Measurements from ENCODE around the gene ZNF783. TPM values are rescaled to one million over a fixed set of nuclear protein-coding genes. Genes with fewer than 3 reads are reported as not detected.

The ZNF783 gene
- polyA plus RNA-seq, 2 of the 4 experiments (the other 2 are of a cell fraction) = 7.4 to 8.0 TPM

DNA sequence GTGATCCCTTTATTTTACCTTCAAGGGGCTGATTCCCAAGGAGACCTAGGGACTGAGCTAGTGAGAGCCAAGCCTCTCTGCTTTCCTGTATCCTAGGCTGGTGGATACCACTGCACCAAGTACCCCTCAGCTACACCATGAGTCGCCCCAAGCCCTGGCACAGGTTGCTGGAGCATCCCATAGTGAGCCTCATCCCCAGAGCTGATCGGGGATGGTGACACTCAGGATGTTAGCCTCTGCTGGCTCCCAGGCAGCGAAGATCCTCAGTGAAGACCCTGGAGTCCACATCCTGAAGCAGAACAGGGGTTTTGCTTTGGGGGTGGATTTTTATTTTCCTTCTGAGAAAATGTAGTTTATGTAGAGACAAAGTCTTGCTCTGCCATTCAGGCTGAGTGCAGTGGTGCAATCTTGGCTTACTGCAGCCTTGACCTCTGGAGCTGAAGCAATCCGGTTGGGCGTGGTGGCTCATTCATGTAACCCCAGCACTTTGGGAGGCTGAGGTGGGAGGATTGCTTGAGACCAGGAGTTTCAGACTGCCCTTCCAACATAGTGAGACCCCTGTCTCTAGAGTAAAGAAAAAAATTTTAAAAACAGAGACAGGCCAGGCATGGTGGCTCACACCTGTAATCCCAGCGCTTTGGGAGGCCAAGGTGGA is 35.0 kb upstream of the ZNF783 start:
- FAIRE-seq (no peak), DNase-seq (ENCODE audit: low read depth in 1 of 2, low spot score in 1 of 2) (no peak), ATAC-seq (peak in 1 of 2 experiments; percentile 7; a peak in 1 of 6 replicates)
- no peak overlapping the region for H3K4me2 ChIP-seq
- no peak overlapping the region for H3K27ac ChIP-seq
- ChIA-PET POLR2A (no interaction called here), CTCF (interaction anchor here (1.1 to 1.4 kb wide), 2 partner anchors 12 to 17 kb away, joined by 3 to 7 read pairs; no protein-coding TSS in a partner anchor)
- WGBS (ENCODE audit: missing lambda C conversion rate) = 86% methylated on average over 5 of the region's 6 CpGs
- H3K9me3 ChIP-seq = no peaks in the 10 kb centered on the region
- no peaks in the 10 kb centered on the region for H3K4me1 ChIP-seq
- TF ChIP-seq KDM5A (IDR thresholded peaks at IDR 0.05) (no peak), TP53 (CRISPR knock-in tag; IDR thresholded peaks at IDR 0.05) (no peak), EHF (CRISPR knock-in tag; IDR thresholded peaks at IDR 0.05) (no peak), GATA3 (IDR thresholded peaks at IDR 0.05; ENCODE audit: borderline replicate concordance) (no peak), POLR2AphosphoS2 (conservative IDR thresholded peaks at IDR 0.05; ENCODE audit: low read length) (no peak), RAD21 (conservative IDR thresholded peaks at IDR 0.05 in 1 of 2, IDR thresholded peaks at IDR 0.05 in 1 of 2) (no peak), RFX5 (IDR thresholded peaks at IDR 0.05) (no peak), HOXA7 (CRISPR knock-in tag; IDR thresholded peaks at IDR 0.05) (no peak), JUNB (IDR thresholded peaks at IDR 0.05) (no peak), CHD2 (IDR thresholded peaks at IDR 0.05; ENCODE audit: low read length, partially characterized antibody) (no peak), HDAC2 (IDR thresholded peaks at IDR 0.05) (no peak), TFCP2L1 (CRISPR knock-in tag; IDR thresholded peaks at IDR 0.05) (no peak), CBX8 (IDR thresholded peaks at IDR 0.05) (no peak), EHMT2 (IDR thresholded peaks at IDR 0.05; ENCODE audit: low read depth) (no peak), CEBPB (IDR thresholded peaks at IDR 0.05) (no peak), ZSCAN20 (CRISPR knock-in tag; IDR thresholded peaks at IDR 0.05) (no peak), SMC3 (IDR thresholded peaks at IDR 0.05) (no peak)
- TF ChIP-seq, protein P1, sequence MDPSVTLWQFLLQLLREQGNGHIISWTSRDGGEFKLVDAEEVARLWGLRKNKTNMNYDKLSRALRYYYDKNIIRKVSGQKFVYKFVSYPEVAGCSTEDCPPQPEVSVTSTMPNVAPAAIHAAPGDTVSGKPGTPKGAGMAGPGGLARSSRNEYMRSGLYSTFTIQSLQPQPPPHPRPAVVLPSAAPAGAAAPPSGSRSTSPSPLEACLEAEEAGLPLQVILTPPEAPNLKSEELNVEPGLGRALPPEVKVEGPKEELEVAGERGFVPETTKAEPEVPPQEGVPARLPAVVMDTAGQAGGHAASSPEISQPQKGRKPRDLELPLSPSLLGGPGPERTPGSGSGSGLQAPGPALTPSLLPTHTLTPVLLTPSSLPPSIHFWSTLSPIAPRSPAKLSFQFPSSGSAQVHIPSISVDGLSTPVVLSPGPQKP (IDR thresholded peaks at IDR 0.05; ENCODE audit: low read depth, low read length) = no peak
- TF ChIP-seq, protein P2, sequence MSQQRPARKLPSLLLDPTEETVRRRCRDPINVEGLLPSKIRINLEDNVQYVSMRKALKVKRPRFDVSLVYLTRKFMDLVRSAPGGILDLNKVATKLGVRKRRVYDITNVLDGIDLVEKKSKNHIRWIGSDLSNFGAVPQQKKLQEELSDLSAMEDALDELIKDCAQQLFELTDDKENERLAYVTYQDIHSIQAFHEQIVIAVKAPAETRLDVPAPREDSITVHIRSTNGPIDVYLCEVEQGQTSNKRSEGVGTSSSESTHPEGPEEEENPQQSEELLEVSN (IDR thresholded peaks at IDR 0.05; ENCODE audit: borderline replicate concordance, low read depth) = no peak
- H3K4me3 ChIP-seq = no peak overlapping the region

DNA sequence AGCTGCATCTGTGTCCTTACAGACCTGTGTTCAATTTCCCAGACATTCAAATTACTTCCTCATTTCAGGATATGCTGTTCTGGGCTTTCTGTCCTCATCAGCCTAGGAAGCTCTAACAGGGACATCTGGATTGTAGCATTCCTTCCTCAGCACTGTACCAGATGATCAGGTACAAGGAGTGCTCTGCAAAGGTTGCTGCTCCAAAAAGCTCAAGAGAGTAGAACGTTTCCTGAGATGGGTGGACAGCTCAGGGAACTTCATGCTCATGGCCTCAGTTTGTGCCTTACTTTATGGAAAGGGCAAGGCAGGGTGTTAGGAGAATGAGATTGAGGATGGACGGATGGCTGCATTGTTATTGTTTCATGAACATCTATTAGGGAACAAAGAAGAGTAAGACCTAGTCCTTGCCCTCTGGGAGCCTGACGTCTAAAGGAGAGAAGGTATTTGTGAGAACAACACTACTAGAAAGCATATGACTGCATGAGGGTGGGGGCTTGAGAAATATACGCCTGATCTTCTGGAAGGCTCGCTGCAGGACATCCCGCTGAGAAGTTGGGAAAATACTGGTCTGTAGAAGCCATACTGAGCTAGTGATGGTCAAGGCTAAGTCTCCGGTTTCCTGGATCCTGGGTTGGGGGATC is 33.0 kb upstream of the ZNF783 start:
- WGBS (ENCODE audit: missing lambda C conversion rate) = 59% methylated on average over 7 of the region's 7 CpGs
- CTCF ChIA-PET = interaction anchor here (0.6 to 2.3 kb wide), 5 partner anchors 10 to 82 kb away, joined by 3 to 11 read pairs (median 3); partner anchors contain the start of genes ZNF282 and ZNF398
- ATAC-seq (peak; percentile 16 to 35; a peak in 3 of 6 replicates), DNase-seq (ENCODE audit: low read depth in 1 of 2, low spot score in 1 of 2) (no peak), FAIRE-seq (no peak)
- Histone ChIP-seq H3K4me1 (peaks cover 9% of the 10 kb centered on the region), H3K27ac (no peak overlapping the region), H3K4me3 (no peak overlapping the region), H3K9me3 (no peaks in the 10 kb centered on the region), H3K4me2 (no peak overlapping the region)
- POLR2A ChIA-PET = interaction anchor here (1.0 to 1.2 kb wide), 2 partner anchors 11 to 34 kb away, joined by 3 read pairs; partner anchors contain the start of gene ZNF282
- TF ChIP-seq HDAC2 (IDR thresholded peaks at IDR 0.05) = no peak
- TF ChIP-seq KDM5A (IDR thresholded peaks at IDR 0.05) = no peak
- TF ChIP-seq, protein P3, sequence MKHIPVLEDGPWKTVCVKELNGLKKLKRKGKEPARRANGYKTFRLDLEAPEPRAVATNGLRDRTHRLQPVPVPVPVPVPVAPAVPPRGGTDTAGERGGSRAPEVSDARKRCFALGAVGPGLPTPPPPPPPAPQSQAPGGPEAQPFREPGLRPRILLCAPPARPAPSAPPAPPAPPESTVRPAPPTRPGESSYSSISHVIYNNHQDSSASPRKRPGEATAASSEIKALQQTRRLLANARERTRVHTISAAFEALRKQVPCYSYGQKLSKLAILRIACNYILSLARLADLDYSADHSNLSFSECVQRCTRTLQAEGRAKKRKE (CRISPR knock-in tag; IDR thresholded peaks at IDR 0.05; ENCODE audit: low read depth) = no peak
- no peak for TF ChIP-seq MAZ (IDR thresholded peaks at IDR 0.05; ENCODE audit: borderline replicate concordance, low read depth, low read length)
- no peak for TF ChIP-seq GATA3 (IDR thresholded peaks at IDR 0.05; ENCODE audit: borderline replicate concordance)
- TF ChIP-seq, protein P4, sequence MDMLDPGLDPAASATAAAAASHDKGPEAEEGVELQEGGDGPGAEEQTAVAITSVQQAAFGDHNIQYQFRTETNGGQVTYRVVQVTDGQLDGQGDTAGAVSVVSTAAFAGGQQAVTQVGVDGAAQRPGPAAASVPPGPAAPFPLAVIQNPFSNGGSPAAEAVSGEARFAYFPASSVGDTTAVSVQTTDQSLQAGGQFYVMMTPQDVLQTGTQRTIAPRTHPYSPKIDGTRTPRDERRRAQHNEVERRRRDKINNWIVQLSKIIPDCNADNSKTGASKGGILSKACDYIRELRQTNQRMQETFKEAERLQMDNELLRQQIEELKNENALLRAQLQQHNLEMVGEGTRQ (IDR thresholded peaks at IDR 0.05) = no peak
- TF ChIP-seq EHMT2 (IDR thresholded peaks at IDR 0.05; ENCODE audit: low read depth) = no peak
- TF ChIP-seq EP300 (IDR thresholded peaks at IDR 0.05) = no peak
- TF ChIP-seq, protein P5, sequence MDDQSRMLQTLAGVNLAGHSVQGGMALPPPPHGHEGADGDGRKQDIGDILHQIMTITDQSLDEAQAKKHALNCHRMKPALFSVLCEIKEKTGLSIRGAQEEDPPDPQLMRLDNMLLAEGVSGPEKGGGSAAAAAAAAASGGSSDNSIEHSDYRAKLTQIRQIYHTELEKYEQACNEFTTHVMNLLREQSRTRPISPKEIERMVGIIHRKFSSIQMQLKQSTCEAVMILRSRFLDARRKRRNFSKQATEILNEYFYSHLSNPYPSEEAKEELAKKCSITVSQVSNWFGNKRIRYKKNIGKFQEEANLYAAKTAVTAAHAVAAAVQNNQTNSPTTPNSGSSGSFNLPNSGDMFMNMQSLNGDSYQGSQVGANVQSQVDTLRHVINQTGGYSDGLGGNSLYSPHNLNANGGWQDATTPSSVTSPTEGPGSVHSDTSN (IDR thresholded peaks at IDR 0.05) = no peak
- no peak for TF ChIP-seq HEYL (CRISPR knock-in tag; IDR thresholded peaks at IDR 0.05)
- TF ChIP-seq, protein P1 (IDR thresholded peaks at IDR 0.05; ENCODE audit: low read depth, low read length) = no peak
- TF ChIP-seq BHLHE40 (IDR thresholded peaks at IDR 0.05; ENCODE audit: low read depth, low read length) = no peak
- TF ChIP-seq FOSL2 (IDR thresholded peaks at IDR 0.05) = no peak
- no peak for TF ChIP-seq FOSL2 (CRISPR knock-in tag; IDR thresholded peaks at IDR 0.05)
- no peak for TF ChIP-seq RARB (CRISPR knock-in tag; IDR thresholded peaks at IDR 0.05)
- TF ChIP-seq POLR2A (IDR thresholded peaks at IDR 0.05; ENCODE audit: low read length) = no peak
- no peak for TF ChIP-seq HOXB5 (CRISPR knock-in tag; IDR thresholded peaks at IDR 0.05)
- no peak for TF ChIP-seq TP53 (CRISPR knock-in tag; IDR thresholded peaks at IDR 0.05)
- no peak for TF ChIP-seq KDM1A (IDR thresholded peaks at IDR 0.05; ENCODE audit: low read depth)
